ENCODE data around the gene TTC19.
A peak's percentile ranks its signal among the peaks of the same experiment; 100 is the strongest.
"Not testable (repeated sequence)": the region's sequence is repeated elsewhere in the genome, so short reads cannot be mapped to it uniquely, and the experiment has no call there.

The TTC19 gene

GRCh38 chr17:15967706-15968399 is 31.8 kb upstream of the TTC19 start:
- Mint-ChIP-seq H3K9me3 (no peaks in the 10 kb centered on the region), H3K27ac (no peak overlapping the region), H3K36me3 (no peaks in the 10 kb centered on the region), H3K4me3 (no peak overlapping the region), H3K4me1 (peaks cover 6% of the 10 kb centered on the region)
- no peak for ATAC-seq
- DNase-seq (ENCODE audit: low spot score in 2 of 2): no peak

GRCh38 chr17:15969463-15969862 is 30.2 kb upstream of the TTC19 start:
- no peaks in the 10 kb centered on the region for H3K36me3 Mint-ChIP-seq
- peaks cover 6% of the 10 kb centered on the region for H3K4me1 Mint-ChIP-seq
- no peak overlapping the region for H3K27ac Mint-ChIP-seq
- ATAC-seq (no peak), DNase-seq (ENCODE audit: low spot score in 2 of 2) (no peak)
- H3K9me3 Mint-ChIP-seq: no peaks in the 10 kb centered on the region
- no peak overlapping the region for H3K4me3 Mint-ChIP-seq

- ATAC-seq: no peak
- Mint-ChIP-seq H3K36me3 (peaks cover 7% of the 10 kb centered on the region), H3K4me1 (peaks cover 6% of the 10 kb centered on the region), H3K4me3 (no peak overlapping the region), H3K9me3 (no peaks in the 10 kb centered on the region), H3K27ac (no peak overlapping the region)
- no peak for DNase-seq (ENCODE audit: low spot score in 2 of 2)
Observed at GRCh38 chr17:15970500-15970899, 29.1 kb upstream of the TTC19 start.

- peaks cover 6% of the 10 kb centered on the region for H3K4me1 Mint-ChIP-seq
- no peak for DNase-seq (ENCODE audit: low spot score in 2 of 2)
- no peaks in the 10 kb centered on the region for H3K9me3 Mint-ChIP-seq
- no peak for ATAC-seq
- no peak overlapping the region for H3K4me3 Mint-ChIP-seq
- H3K27ac Mint-ChIP-seq: no peak overlapping the region
- peaks cover 9% of the 10 kb centered on the region for H3K36me3 Mint-ChIP-seq
Observed at GRCh38 chr17:15971098-15971678, 28.4 kb upstream of the TTC19 start.

- Mint-ChIP-seq H3K27ac (no peak overlapping the region), H3K36me3 (peaks cover 9% of the 10 kb centered on the region), H3K9me3 (no peaks in the 10 kb centered on the region), H3K4me3 (no peak overlapping the region), H3K4me1 (peaks cover under 1% of the 10 kb centered on the region)
- DNase-seq (ENCODE audit: low spot score in 2 of 2): no peak
- ATAC-seq: no peak
Observed at GRCh38 chr17:15971882-15972281, 27.7 kb upstream of the TTC19 start.

GRCh38 chr17:15972497-15972951 is 27.1 kb upstream of the TTC19 start:
- Mint-ChIP-seq H3K4me3 (no peak overlapping the region), H3K36me3 (peaks cover 15% of the 10 kb centered on the region), H3K9me3 (no peaks in the 10 kb centered on the region), H3K27ac (no peak overlapping the region), H3K4me1 (no peaks in the 10 kb centered on the region)
- ATAC-seq (no peak), DNase-seq (ENCODE audit: low spot score in 2 of 2) (no peak)

- H3K9me3 Mint-ChIP-seq: no peaks in the 10 kb centered on the region
- DNase-seq (ENCODE audit: low spot score in 2 of 2): no peak
- H3K27ac Mint-ChIP-seq: no peak overlapping the region
- H3K4me1 Mint-ChIP-seq: no peaks in the 10 kb centered on the region
- H3K4me3 Mint-ChIP-seq: no peak overlapping the region
- ATAC-seq: no peak
- H3K36me3 Mint-ChIP-seq: peaks cover 20% of the 10 kb centered on the region
Observed at GRCh38 chr17:15973016-15973415, 26.6 kb upstream of the TTC19 start.

GRCh38 chr17:15973834-15974233 is 25.8 kb upstream of the TTC19 start:
- no peak overlapping the region for H3K27ac Mint-ChIP-seq
- H3K9me3 Mint-ChIP-seq: no peaks in the 10 kb centered on the region
- H3K4me3 Mint-ChIP-seq: no peak overlapping the region
- ATAC-seq (no peak), DNase-seq (ENCODE audit: low spot score in 2 of 2) (no peak)
- H3K4me1 Mint-ChIP-seq: no peaks in the 10 kb centered on the region
- H3K36me3 Mint-ChIP-seq: peaks cover 26% of the 10 kb centered on the region

- DNase-seq (ENCODE audit: low spot score in 2 of 2) (no peak), ATAC-seq (no peak)
- H3K9me3 Mint-ChIP-seq: no peaks in the 10 kb centered on the region
- no peak overlapping the region for H3K27ac Mint-ChIP-seq
- H3K4me1 Mint-ChIP-seq: peaks cover 13% of the 10 kb centered on the region
- H3K36me3 Mint-ChIP-seq: peaks cover 46% of the 10 kb centered on the region
- H3K4me3 Mint-ChIP-seq: no peak overlapping the region
Observed at GRCh38 chr17:15977894-15978293, 21.7 kb upstream of the TTC19 start.

GRCh38 chr17:15978606-15979005 is 21.0 kb upstream of the TTC19 start:
- Mint-ChIP-seq H3K36me3 (peaks cover 49% of the 10 kb centered on the region), H3K4me1 (peaks cover 13% of the 10 kb centered on the region), H3K9me3 (no peaks in the 10 kb centered on the region)

GRCh38 chr17:15979013-15979412 is 20.6 kb upstream of the TTC19 start:
- DNase-seq (ENCODE audit: low spot score in 2 of 2); H3K27ac Mint-ChIP-seq; H3K4me3 Mint-ChIP-seq; H3K9me3 Mint-ChIP-seq; ATAC-seq: not testable (repeated sequence)
- peaks cover 13% of the 10 kb centered on the region for H3K4me1 Mint-ChIP-seq
- peaks cover 53% of the 10 kb centered on the region for H3K36me3 Mint-ChIP-seq

More at GRCh38 chr17:15978606-15979005, 21.0 kb upstream of the TTC19 start:
- Mint-ChIP-seq H3K4me3 (no peak overlapping the region), H3K27ac (no peak overlapping the region)
- DNase-seq (ENCODE audit: low spot score in 2 of 2): no peak
- no peak for ATAC-seq

GRCh38 chr17:15981208-15981607 is 18.4 kb upstream of the TTC19 start:
- Mint-ChIP-seq H3K4me3 (no peak overlapping the region), H3K27ac (no peak overlapping the region), H3K4me1 (peaks cover 13% of the 10 kb centered on the region), H3K36me3 (peaks cover 62% of the 10 kb centered on the region), H3K9me3 (no peaks in the 10 kb centered on the region)
- peak; percentile 99 for ATAC-seq
- DNase-seq (ENCODE audit: low spot score in 2 of 2): no peak

GRCh38 chr17:15981646-15982580 is 17.7 kb upstream of the TTC19 start:
- no peak for ATAC-seq
- Mint-ChIP-seq H3K36me3 (peaks cover 69% of the 10 kb centered on the region), H3K4me1 (peaks cover 13% of the 10 kb centered on the region), H3K27ac (no peak overlapping the region), H3K9me3 (no peaks in the 10 kb centered on the region), H3K4me3 (no peak overlapping the region)
- no peak for DNase-seq (ENCODE audit: low spot score in 2 of 2)

- no peak for ATAC-seq
- peaks cover 59% of the 10 kb centered on the region for H3K36me3 Mint-ChIP-seq
- peaks cover 11% of the 10 kb centered on the region for H3K4me1 Mint-ChIP-seq
- no peaks in the 10 kb centered on the region for H3K9me3 Mint-ChIP-seq
- no peak overlapping the region for H3K4me3 Mint-ChIP-seq
- H3K27ac Mint-ChIP-seq: no peak overlapping the region
- no peak for DNase-seq (ENCODE audit: low spot score in 2 of 2)
Observed at GRCh38 chr17:15996322-15996721, 3.3 kb upstream of the TTC19 start.

GRCh38 chr17:15998031-15998562 is 1.5 kb upstream of the TTC19 start:
- Mint-ChIP-seq H3K4me3 (peak overlapping the region; percentile 74), H3K9me3 (no peaks in the 10 kb centered on the region), H3K27ac (no peak overlapping the region), H3K4me1 (peaks cover 20% of the 10 kb centered on the region), H3K36me3 (peaks cover 59% of the 10 kb centered on the region)
- DNase-seq (ENCODE audit: low spot score in 2 of 2) (peak in 1 of 2 donors; percentile 28), ATAC-seq (no peak)
